Measurements from ENCODE around the gene SIK3. TPM values are rescaled to one million over a fixed set of nuclear protein-coding genes. Genes with fewer than 3 reads are reported as not detected.

The SIK3 gene
- total RNA-seq, 4 donors from 2014 or later: 45.0 to 70.2 (median 48.8) TPM

DNA sequence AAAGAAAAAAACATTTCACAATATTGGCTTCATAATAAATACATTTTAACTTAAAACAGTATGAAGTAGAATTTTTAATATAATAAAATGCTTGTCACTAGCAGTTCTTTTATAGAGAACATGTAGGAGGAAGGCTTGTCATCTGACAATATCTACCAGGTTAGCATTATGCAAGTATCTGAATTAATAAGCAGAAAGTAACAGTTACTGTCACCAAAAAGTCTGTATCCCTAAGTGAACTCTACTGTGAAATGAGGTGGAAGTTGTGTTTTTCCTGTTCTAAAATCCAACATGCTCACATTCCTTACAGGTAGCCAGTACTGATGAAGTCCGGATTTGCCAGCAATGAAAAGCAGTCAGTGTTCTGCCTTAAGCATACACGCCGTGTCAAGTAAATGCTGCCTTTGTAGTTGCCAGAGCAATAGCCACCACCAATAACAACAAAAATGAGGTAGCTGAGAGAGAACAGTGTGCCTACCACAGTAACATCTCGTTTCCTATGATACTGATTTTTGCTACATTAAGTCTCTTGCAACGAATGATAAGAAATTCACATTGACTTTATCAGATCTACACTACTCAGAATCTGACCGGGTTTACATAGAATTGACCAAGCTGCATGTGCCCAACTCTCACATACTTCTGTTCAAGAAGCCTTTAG is 95.5 kb downstream of the SIK3 start:
- DNase-seq (ENCODE audit: low spot score in 2 of 2): no peak
- Histone ChIP-seq H3K4me1 (peaks cover 0 to 54% (median 14%) of the 10 kb centered on the region in 4 donors), H3K27ac (peak overlapping the region in 3 of 4 donors; percentile 6 to 68 (median 51)), H3K27me3 (no peaks in the 10 kb centered on the region), H3K36me3 (no peaks in the 10 kb centered on the region), H3K4me3 (no peak overlapping the region), H3K9me3 (no peaks in the 10 kb centered on the region)
- TF ChIP-seq POLR2A (IDR thresholded peaks at IDR 0.05) (no peak), EP300 (IDR thresholded peaks at IDR 0.05) (no peak)
- TF ChIP-seq, protein P1, sequence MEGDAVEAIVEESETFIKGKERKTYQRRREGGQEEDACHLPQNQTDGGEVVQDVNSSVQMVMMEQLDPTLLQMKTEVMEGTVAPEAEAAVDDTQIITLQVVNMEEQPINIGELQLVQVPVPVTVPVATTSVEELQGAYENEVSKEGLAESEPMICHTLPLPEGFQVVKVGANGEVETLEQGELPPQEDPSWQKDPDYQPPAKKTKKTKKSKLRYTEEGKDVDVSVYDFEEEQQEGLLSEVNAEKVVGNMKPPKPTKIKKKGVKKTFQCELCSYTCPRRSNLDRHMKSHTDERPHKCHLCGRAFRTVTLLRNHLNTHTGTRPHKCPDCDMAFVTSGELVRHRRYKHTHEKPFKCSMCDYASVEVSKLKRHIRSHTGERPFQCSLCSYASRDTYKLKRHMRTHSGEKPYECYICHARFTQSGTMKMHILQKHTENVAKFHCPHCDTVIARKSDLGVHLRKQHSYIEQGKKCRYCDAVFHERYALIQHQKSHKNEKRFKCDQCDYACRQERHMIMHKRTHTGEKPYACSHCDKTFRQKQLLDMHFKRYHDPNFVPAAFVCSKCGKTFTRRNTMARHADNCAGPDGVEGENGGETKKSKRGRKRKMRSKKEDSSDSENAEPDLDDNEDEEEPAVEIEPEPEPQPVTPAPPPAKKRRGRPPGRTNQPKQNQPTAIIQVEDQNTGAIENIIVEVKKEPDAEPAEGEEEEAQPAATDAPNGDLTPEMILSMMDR (IDR thresholded peaks at IDR 0.05): no peak
- WGBS, 2 donors: 44 to 51% methylated on average over 6 of the region's 6 CpGs

DNA sequence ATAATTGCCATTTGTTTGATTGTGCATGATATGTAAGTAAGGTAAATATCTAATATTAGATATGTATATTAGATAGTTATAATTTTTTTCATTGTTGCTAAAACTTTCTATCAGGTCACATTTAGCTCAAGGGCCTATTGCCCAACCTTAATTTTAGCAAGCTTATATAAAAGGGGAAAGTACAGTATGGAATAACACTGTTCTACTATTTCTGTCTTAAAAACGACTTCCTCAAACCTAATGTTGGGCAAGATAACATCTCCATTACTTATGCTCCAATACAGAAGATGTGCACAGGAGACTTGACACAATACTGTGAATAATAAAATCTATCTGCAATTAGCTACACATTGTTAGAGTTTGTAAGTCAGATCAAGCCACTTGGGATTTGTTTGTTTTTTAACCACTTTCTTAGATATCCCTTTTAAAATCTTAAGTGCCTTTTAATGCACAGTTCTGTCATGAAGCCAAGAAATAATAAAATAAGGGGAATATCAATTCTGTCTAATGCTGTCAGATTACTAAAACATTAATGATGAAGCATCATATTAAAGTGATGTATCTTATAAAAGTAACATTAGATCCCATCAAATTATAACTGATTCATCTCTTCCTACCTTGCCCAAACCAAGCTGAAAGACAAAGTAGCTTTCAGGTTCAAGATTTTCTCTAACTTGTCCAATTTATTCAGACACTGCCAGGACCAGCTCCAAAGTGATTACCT is 98.1 kb downstream of the SIK3 start:
- TF ChIP-seq EP300 (IDR thresholded peaks at IDR 0.05) (no peak), POLR2A (IDR thresholded peaks at IDR 0.05) (no peak)
- TF ChIP-seq, protein P1 (IDR thresholded peaks at IDR 0.05): no peak
- H3K36me3 ChIP-seq: no peaks in the 10 kb centered on the region
- no peaks in the 10 kb centered on the region for H3K27me3 ChIP-seq
- 32 to 33% methylated on average over 1 of the region's 1 CpG for WGBS, 2 donors
- H3K27ac ChIP-seq: peak overlapping the region in 1 of 4 donors; percentile 37
- no peak overlapping the region for H3K4me3 ChIP-seq
- no peak for DNase-seq (ENCODE audit: low spot score in 2 of 2)
- H3K4me1 ChIP-seq: peaks cover 0 to 41% (median 9%) of the 10 kb centered on the region in 4 donors
- no peaks in the 10 kb centered on the region for H3K9me3 ChIP-seq

DNA sequence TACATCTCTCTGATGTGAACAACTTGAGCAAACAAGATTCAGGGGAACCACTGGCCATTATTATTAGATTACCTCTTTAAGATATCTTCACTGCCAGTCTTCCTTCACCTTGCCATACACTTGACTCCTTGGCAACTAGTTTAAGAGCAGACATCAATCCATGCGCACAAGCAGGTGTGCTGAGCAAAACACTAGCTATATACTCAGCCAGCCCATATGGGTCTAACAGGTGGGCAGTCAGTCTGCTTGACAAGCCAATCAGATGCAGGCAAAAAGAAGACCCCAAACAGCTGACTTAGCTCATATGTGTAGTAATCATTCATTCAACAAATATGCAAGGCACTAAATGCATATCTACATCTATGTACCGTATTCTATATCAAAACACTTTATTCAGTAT is 101.2 kb downstream of the SIK3 start:
- Histone ChIP-seq H3K36me3 (no peaks in the 10 kb centered on the region), H3K9me3 (no peaks in the 10 kb centered on the region), H3K27ac (no peak overlapping the region), H3K27me3 (no peaks in the 10 kb centered on the region), H3K4me1 (peaks cover 0 to 51% (median 13%) of the 10 kb centered on the region in 4 donors), H3K4me3 (no peak overlapping the region)
- no peak for TF ChIP-seq POLR2A (IDR thresholded peaks at IDR 0.05)
- no peak for TF ChIP-seq EP300 (IDR thresholded peaks at IDR 0.05)
- TF ChIP-seq, protein P1 (IDR thresholded peaks at IDR 0.05): no peak
- 93 to 94% methylated on average over 2 of the region's 2 CpGs for WGBS, 2 donors
- DNase-seq (ENCODE audit: low spot score in 2 of 2): no peak

DNA sequence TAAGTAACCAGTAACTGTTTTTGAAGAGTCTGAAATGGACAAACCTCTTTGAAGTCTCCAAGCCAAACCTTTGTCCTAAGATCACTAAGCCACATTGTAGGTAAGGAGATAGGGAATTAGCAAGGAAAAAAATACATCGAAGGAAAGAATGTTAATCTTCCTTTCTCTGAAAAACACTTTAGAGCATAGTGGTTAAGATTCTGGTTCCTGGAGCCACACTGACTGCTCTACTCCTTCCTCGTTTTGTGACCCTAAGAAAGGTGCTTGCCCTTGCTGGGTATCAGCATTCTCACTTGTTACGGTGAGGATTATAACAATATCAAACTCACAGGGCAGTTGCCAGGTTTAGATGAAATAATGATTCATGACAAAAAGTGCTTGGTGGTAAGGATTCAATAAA is 104.0 kb downstream of the SIK3 start:
- peak overlapping the region in 2 of 4 donors; percentile 66 to 70 for H3K27ac ChIP-seq
- WGBS, 2 donors: 45 to 54% methylated on average over 3 of the region's 3 CpGs

More for the DNA sequence above, 104.0 kb downstream of the SIK3 start:
- H3K27me3 ChIP-seq: no peaks in the 10 kb centered on the region
- H3K4me1 ChIP-seq: peaks cover 0 to 51% (median 18%) of the 10 kb centered on the region in 4 donors
- H3K9me3 ChIP-seq: no peaks in the 10 kb centered on the region
- no peak for DNase-seq (ENCODE audit: low spot score in 2 of 2)
- H3K36me3 ChIP-seq: no peaks in the 10 kb centered on the region
- no peak overlapping the region for H3K4me3 ChIP-seq
- TF ChIP-seq EP300 (IDR thresholded peaks at IDR 0.05) (no peak), POLR2A (IDR thresholded peaks at IDR 0.05) (no peak)
- TF ChIP-seq, protein P1 (IDR thresholded peaks at IDR 0.05): no peak
